Subcutaneous abdominal adipose tissue (tissue), 5 donors: ENCODE results near the gene PSMC4.

Experiments
- H3K27ac ChIP-seq: one replicate; pipeline ENCODE4 v1.7.0; 2013; ENCODE audit warnings: low read depth, mild to moderate bottlenecking, inconsistent platforms, low read length, moderate library complexity
- H3K27me3 ChIP-seq, 5 donors: one replicate each; pipeline ENCODE4 v1.7.0; 2013; ENCODE audit warnings: low read length in 5 of 5, inconsistent platforms in 1 of 5; ENCODE audit not compliant: control insufficient read depth in 5 of 5, insufficient read depth in 4 of 5
- H3K36me3 ChIP-seq, 5 donors: one replicate each; pipeline ENCODE4 v1.7.0; 2013; ENCODE audit warnings: low read length in 5 of 5; ENCODE audit not compliant: control insufficient read depth in 5 of 5, insufficient read depth in 5 of 5
- H3K4me1 ChIP-seq, 5 donors: one replicate each; pipeline ENCODE4 v1.7.0; 2013; ENCODE audit warnings: low read length in 5 of 5, mild to moderate bottlenecking in 3 of 5, moderate library complexity in 1 of 5; ENCODE audit not compliant: control insufficient read depth in 5 of 5, insufficient read depth in 5 of 5
- H3K4me3 ChIP-seq, 5 donors: one replicate each; pipeline ENCODE4 v1.7.0; 2013; ENCODE audit warnings: low read length in 5 of 5, low read depth in 1 of 5
- H3K9ac ChIP-seq, 5 donors: one replicate each; pipeline ENCODE4 v1.7.0; 2013; ENCODE audit warnings: low read length in 5 of 5, mild to moderate bottlenecking in 4 of 5, moderate library complexity in 3 of 5
- H3K9me3 ChIP-seq, 5 donors: one replicate each; pipeline ENCODE4 v1.7.0; 2013; ENCODE audit warnings: low read length in 5 of 5; ENCODE audit not compliant: control insufficient read depth in 5 of 5
- donor health status: healthy.
- donor health status: healthy.
- donor health status: healthy.
- donor health status: healthy.
- donor health status: healthy.

PSMC4 gene

DNA sequence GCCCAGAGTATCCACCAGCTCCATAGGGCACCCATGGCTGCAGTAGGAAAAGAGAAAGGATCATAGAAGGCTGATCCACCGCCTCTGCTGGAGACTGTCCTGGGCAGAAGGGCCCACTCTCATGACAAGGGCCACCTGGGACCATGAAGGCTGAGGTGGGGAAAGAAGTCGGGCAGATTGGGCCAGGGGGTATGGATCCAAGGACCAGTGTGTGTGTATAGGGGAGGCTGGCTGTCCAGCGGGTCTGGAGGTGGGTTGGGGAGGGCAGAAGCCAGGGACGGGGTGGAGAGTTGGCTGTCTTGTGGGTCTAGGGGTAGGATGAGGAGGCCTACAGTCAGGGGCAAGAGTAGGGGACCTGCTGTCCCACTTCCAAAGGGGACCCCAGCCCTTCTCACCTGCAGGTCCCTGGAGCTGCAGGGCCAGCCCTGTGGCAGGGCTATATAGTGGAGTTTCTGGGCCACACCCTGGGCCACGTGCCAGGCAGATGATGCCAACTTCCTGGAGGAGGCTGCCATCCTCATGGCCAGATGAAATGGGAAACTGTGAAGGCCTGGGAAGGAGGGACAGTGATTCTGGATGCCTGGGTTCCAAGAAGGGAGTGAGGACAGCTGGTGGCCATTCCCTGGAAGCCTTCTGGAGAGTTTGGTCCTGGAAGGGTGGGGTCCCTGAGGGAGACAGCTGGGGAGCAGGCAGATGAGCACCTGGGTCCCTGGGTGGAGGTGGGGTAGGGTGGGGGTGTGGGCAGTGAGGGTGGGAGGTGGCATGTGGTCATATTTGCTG is 36.2 kb upstream of the PSMC4 start, which contains the start of gene FCGBP:
Gene FCGBP (minus strand): TSS at position 51 of the 780 bp plus-strand sequence.
- Histone ChIP-seq H3K4me3 (peak within 1 kb of the TSS in 1 of 5 donors; percentile 16), H3K36me3 (no peaks in the 10 kb centered on the region), H3K27ac (no peak within 1 kb of the TSS), H3K9ac (no peak within 1 kb of the TSS), H3K27me3 (peaks cover 2 to 8% (median 6%) of the 10 kb centered on the region in 5 donors), H3K9me3 (peaks cover 0 to 4% (median 4%) of the 10 kb centered on the region in 5 donors), H3K4me1 (peaks cover 0 to 33% (median 7%) of the 10 kb centered on the region in 5 donors)

DNA sequence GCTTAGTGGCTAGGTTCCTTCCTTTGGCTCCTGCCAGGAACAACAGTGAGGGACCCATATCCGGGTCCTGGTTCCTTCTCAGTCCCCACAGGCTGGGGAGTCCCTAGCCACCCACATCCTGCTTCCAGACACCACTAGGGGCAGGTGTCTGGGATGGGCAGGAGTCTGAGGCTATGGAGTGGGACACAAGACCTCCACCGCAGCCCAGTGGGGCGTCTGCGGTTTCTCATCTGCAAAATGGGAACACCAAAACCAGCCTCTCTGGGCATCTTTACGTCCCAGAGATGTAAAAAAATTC is 35.7 kb upstream of the PSMC4 start:
- Histone ChIP-seq H3K4me1 (peaks cover 0 to 33% (median 7%) of the 10 kb centered on the region in 5 donors), H3K4me3 (no peak overlapping the region), H3K27ac (no peak overlapping the region)

DNA sequence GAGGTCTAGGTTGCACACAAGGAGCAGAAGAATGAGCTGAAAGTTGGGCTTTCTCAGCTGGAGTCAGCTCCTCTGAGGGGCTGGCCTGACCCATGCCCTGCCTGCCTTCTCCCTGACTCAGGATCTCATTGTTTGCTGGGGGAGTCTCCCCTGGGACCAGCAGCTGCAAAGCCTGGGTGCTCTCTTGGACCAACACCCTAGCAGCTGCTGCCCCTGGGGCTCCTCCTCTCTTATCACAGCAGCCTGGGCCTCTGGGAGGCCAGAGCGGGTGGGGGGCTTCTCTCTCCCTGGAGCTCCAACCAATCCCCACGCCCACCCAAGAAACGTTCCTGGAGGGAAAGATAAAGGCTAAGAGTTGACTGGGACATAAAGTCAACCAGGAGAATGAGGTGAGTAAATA is 34.9 kb upstream of the PSMC4 start:
- H3K9me3 ChIP-seq: peaks cover 0 to 13% (median 1%) of the 10 kb centered on the region in 5 donors
- H3K9ac ChIP-seq: no peak overlapping the region
- no peak overlapping the region for H3K27ac ChIP-seq
- H3K36me3 ChIP-seq: no peaks in the 10 kb centered on the region
- H3K4me1 ChIP-seq: peaks cover 0 to 34% (median 7%) of the 10 kb centered on the region in 5 donors
- H3K27me3 ChIP-seq: peaks cover 2 to 8% (median 6%) of the 10 kb centered on the region in 5 donors
- no peak overlapping the region for H3K4me3 ChIP-seq

More for the DNA sequence above, 35.7 kb upstream of the PSMC4 start:
- Histone ChIP-seq H3K9me3 (peaks cover 0 to 9% (median 0%) of the 10 kb centered on the region in 5 donors), H3K27me3 (peaks cover 2 to 8% (median 6%) of the 10 kb centered on the region in 5 donors), H3K9ac (no peak overlapping the region), H3K36me3 (no peaks in the 10 kb centered on the region)

DNA sequence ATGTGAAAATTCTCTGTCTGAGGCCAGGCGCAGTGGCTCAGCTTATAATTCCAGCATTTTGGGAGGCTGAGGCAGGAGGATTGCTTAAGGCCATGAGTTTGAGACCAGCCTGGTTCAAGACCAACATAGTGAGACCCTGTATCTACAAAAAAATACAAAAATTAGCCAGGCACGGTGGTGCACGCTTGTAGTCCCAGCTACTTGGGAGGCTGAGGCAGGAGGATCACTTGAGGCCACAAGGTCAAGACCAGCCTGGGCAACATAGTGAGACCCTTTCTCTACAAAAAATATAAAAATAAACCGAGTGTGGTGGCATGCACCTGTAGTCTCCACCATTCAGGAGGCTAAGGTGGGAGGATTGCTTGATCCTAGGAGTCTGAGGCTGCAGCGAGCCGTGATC is 34.3 kb upstream of the PSMC4 start:
- no peak overlapping the region for H3K4me3 ChIP-seq
- H3K9me3 ChIP-seq: peaks cover 0 to 15% (median 3%) of the 10 kb centered on the region in 5 donors
- no peaks in the 10 kb centered on the region for H3K36me3 ChIP-seq
- no peak overlapping the region for H3K9ac ChIP-seq
- no peak overlapping the region for H3K27ac ChIP-seq
- H3K27me3 ChIP-seq: peaks cover 2 to 9% (median 6%) of the 10 kb centered on the region in 5 donors
- peaks cover 0 to 38% (median 7%) of the 10 kb centered on the region in 5 donors for H3K4me1 ChIP-seq

DNA sequence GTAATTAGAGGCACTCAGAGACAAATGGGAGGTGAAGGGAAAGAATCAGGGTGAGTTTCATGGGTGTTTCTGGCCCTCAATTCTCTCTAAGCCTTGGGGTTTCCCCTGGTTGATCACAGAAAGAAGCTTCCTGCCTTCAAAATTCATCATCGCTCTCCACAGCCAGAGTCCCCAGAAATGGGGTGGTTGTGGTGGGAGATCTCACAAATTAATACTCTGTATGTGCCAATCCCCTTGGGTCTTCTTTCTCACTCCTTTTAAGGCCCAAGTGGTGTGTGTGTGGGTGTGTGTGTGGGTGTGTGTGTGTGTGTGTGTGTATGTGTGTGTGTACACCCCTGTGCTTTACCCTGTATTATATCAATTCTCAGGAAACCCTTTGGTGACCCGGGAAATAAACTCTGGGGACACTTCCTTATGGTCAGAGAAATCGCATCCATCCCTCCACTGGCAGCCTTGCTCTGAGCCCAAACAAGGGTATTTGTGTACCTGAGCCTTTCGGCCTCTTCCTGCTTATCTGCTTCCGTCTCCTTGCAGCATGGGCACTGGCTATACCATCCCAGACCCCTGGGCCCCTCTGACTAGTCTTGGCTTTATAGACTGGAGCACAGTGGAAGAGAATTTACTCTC is 33.8 kb upstream of the PSMC4 start:
- peaks cover 0 to 15% (median 3%) of the 10 kb centered on the region in 5 donors for H3K9me3 ChIP-seq
- H3K4me1 ChIP-seq: peaks cover 0 to 41% (median 7%) of the 10 kb centered on the region in 5 donors
- H3K27ac ChIP-seq: no peak overlapping the region
- peak overlapping the region in 1 of 5 donors; percentile 14 for H3K9ac ChIP-seq
- H3K4me3 ChIP-seq: no peak overlapping the region
- peaks cover 2 to 11% (median 6%) of the 10 kb centered on the region in 5 donors for H3K27me3 ChIP-seq
- no peaks in the 10 kb centered on the region for H3K36me3 ChIP-seq

DNA sequence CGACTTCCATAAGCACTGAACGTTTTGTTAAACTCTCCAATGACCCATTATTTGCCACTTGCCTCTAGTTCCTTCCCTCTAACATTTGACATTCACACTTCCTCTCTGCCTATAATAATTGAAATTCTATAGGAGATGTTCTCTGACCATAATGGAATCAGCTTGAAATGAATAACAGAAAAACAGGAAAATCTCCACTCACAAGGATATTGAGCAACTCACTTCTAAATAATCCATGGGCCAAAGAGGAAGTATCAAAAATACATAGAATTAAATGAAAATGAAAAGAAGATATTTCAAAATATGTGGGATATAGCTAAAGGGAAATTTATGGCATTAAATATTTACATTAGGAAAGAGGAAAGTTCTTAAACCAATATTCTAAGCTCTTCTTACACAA is 33.2 kb upstream of the PSMC4 start:
- peaks cover 0 to 15% (median 3%) of the 10 kb centered on the region in 5 donors for H3K9me3 ChIP-seq
- peaks cover 2 to 11% (median 6%) of the 10 kb centered on the region in 5 donors for H3K27me3 ChIP-seq
- no peak overlapping the region for H3K27ac ChIP-seq
- H3K36me3 ChIP-seq: no peaks in the 10 kb centered on the region
- no peak overlapping the region for H3K9ac ChIP-seq
- peaks cover 0 to 43% (median 7%) of the 10 kb centered on the region in 5 donors for H3K4me1 ChIP-seq
- no peak overlapping the region for H3K4me3 ChIP-seq

DNA sequence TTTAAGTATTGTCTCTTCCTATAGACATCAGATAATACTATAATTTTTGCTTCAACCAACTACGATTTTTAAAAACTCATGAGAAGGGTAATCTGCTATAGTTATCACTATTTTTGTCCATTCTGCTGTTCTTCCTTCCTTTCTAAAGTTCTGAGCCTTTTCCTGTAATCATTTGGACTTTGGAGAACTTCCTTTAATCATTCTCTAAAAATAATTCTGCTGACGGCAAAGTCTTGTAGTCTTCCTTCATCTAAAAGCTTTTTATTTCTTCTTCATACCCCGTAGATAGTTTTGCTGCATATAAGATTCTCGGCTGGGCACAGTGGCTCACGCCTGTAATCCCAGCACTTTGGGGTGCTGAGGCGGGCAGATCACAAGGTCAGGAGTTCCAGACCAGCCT is 31.4 kb upstream of the PSMC4 start:
- H3K36me3 ChIP-seq: no peaks in the 10 kb centered on the region
- H3K27ac ChIP-seq: no peak overlapping the region
- H3K4me1 ChIP-seq: peaks cover 0 to 54% (median 7%) of the 10 kb centered on the region in 5 donors
- H3K9ac ChIP-seq: no peak overlapping the region
- no peak overlapping the region for H3K4me3 ChIP-seq
- H3K27me3 ChIP-seq: peaks cover under 1 to 11% (median 4%) of the 10 kb centered on the region in 5 donors
- peaks cover 0 to 15% (median 3%) of the 10 kb centered on the region in 5 donors for H3K9me3 ChIP-seq

DNA sequence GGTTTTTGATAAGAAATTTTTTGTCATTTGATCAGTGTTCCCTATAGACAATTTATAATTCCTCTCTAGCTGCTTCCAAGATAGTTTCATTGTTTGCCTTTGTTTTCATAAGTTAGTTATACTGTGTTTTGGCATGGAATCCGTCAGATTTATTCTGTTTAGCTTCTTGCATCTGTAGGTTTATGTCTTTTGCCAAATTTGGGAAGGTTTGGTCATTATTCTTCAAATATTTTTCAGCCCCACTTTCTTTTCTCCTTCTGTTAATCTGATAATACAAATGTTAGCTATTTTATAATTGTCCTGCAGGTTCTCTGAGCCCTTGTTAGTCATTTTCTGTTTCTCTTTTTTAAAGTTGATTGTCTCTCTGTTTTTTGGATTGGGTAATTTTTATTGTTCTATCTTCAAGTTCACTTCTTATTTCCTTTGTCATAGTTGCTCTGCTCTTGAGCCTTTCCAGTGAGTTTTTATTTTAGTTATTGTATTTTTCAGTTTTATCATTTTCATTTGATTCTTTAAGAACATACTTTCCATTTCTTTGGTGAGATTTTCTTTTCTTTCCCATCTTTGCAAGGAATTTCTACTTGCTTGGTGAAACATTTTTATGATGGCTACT is 30.6 kb upstream of the PSMC4 start:
- Histone ChIP-seq H3K4me3 (no peak overlapping the region), H3K9ac (no peak overlapping the region), H3K27ac (no peak overlapping the region), H3K9me3 (peaks cover 0 to 15% (median 3%) of the 10 kb centered on the region in 5 donors), H3K27me3 (peaks cover 0 to 7% (median 4%) of the 10 kb centered on the region in 5 donors), H3K36me3 (no peaks in the 10 kb centered on the region), H3K4me1 (peaks cover 0 to 47% (median 6%) of the 10 kb centered on the region in 5 donors)

DNA sequence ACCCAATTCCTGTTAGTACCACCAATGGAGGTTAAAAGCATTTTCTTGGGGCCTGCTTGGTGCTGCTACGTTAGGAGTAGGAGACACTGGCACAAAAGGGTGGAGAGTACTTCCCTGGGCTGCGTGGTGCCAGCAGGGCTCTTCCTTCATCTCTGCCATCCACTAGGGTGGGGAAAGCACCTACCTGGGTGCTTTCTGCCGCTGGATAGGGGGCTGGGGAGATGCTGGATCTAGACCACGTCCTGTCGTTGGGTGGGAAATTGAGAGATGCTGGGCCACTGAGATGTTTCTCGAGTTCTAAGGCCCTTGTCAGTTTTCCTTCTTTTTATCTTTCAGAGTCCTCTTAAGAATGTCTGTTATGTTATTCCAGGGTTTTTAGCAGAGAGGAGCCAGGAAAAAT is 29.8 kb upstream of the PSMC4 start:
- H3K4me1 ChIP-seq: peaks cover 0 to 39% (median 6%) of the 10 kb centered on the region in 5 donors
- no peak overlapping the region for H3K27ac ChIP-seq
- H3K9me3 ChIP-seq: peaks cover 0 to 15% (median 3%) of the 10 kb centered on the region in 5 donors
- peaks cover 0 to 3% (median 0%) of the 10 kb centered on the region in 5 donors for H3K27me3 ChIP-seq
- H3K4me3 ChIP-seq: peak overlapping the region in 1 of 5 donors; percentile 40
- H3K36me3 ChIP-seq: no peaks in the 10 kb centered on the region
- no peak overlapping the region for H3K9ac ChIP-seq
